ENCODE measurements around the gene URB1. TPM values are rescaled to one million over a fixed set of nuclear protein-coding genes. Genes with fewer than 3 reads are reported as not detected.
"Not testable (repeated sequence)": the region's sequence is repeated elsewhere in the genome, so short reads cannot be mapped to it uniquely, and the experiment has no call there.

The URB1 gene
- total and polyA plus RNA-seq, 11 donors, result 4.6 to 26.0 (median 11.1) TPM

DNA sequence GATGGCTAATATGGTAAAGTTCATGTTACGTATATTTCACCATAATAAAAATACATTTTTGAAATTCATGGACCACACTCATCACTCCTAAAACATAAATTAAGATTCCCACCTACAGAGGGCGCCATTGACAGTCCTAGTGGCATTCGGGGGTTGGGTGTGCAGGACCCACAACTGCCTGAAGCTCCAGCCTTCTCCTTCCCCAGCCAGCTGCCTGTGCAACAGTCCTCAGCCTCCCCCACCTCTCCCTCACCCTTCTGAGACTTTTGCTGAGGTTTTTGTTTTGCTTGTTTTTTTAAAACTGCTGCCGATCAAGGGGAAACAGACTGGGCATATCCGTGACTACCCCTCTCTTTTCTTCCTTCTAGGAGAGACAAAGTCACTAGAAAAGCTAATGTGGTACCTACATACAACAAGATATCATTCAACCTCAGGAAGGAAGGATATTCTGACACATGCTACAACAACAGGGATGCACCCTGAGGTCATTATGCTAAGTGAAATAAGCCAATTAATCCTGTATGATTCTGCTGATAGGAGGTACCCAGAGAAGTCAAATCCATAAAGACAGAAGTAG, 10.5 kb upstream of the URB1 start:
- TF ChIP-seq, protein P1, sequence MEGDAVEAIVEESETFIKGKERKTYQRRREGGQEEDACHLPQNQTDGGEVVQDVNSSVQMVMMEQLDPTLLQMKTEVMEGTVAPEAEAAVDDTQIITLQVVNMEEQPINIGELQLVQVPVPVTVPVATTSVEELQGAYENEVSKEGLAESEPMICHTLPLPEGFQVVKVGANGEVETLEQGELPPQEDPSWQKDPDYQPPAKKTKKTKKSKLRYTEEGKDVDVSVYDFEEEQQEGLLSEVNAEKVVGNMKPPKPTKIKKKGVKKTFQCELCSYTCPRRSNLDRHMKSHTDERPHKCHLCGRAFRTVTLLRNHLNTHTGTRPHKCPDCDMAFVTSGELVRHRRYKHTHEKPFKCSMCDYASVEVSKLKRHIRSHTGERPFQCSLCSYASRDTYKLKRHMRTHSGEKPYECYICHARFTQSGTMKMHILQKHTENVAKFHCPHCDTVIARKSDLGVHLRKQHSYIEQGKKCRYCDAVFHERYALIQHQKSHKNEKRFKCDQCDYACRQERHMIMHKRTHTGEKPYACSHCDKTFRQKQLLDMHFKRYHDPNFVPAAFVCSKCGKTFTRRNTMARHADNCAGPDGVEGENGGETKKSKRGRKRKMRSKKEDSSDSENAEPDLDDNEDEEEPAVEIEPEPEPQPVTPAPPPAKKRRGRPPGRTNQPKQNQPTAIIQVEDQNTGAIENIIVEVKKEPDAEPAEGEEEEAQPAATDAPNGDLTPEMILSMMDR (IDR thresholded peaks at IDR 0.05), result peak; percentile 53 to 88 (median 76)
- TF ChIP-seq POLR2A (IDR thresholded peaks at IDR 0.05), result no peak
- peak in 4 of 5 donors; percentile 60 to 74 (median 68) for DNase-seq
- H3K27me3 ChIP-seq, result peaks cover 0 to 8% (median 0%) of the 10 kb centered on the region in 9 donors
- intact Hi-C loops (cut with DNase I), result loop anchor here (1.0 to 5.0 kb wide), 9 partner anchors 159 to 199 kb away; no protein-coding TSS in a partner anchor
- H3K27ac ChIP-seq, result no peak overlapping the region
- ATAC-seq, result peak; percentile 83 to 87 (median 84)
- no peak overlapping the region for H3K4me3 ChIP-seq
- H3K4me1 ChIP-seq, result peaks cover 0 to 27% (median 8%) of the 10 kb centered on the region in 12 donors
- no peaks in the 10 kb centered on the region for H3K36me3 ChIP-seq
- no peaks in the 10 kb centered on the region for H3K9me3 ChIP-seq
- 9 to 23% (median 10%) methylated on average over 5 of the region's 5 CpGs for WGBS, 4 donors

DNA sequence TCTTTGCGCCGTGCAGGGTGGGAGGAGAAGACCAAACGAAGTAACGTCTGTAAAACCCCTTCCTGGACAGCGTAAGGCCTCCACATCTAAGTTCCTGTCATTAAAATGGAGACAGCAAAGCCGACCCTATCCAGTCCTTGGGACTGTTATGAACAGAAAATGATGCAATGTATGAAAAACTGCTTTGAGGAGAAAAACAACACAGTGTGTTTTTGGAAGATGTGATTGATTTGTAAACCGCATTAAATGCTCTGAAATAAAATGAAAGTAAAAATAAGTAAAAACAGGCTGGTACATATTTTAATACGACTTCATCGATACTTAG, 827 bp upstream of the URB1 start:
- H3K27ac ChIP-seq, result peak overlapping the region; percentile 80 to 96 (median 90)
- intact Hi-C loops (cut with DNase I), result loop anchor here in 3 of 10 donors (2.0 to 10.0 kb wide), 3 partner anchors 61 to 207 kb away; no protein-coding TSS in a partner anchor
- DNase-seq, result no peak
- no peaks in the 10 kb centered on the region for H3K27me3 ChIP-seq
- H3K36me3 ChIP-seq, result peaks cover 0 to 6% (median 0%) of the 10 kb centered on the region in 9 donors
- no peak for ATAC-seq
- peak overlapping the region; percentile 79 to 99 (median 82) for H3K4me3 ChIP-seq
- TF ChIP-seq, protein P1 (IDR thresholded peaks at IDR 0.05), result no peak
- TF ChIP-seq POLR2A (IDR thresholded peaks at IDR 0.05), result no peak
- peaks cover 2 to 33% (median 19%) of the 10 kb centered on the region in 12 donors for H3K4me1 ChIP-seq
- WGBS, 4 donors, result 51 to 62% (median 57%) methylated on average over 9 of the region's 9 CpGs
- H3K9me3 ChIP-seq, result no peaks in the 10 kb centered on the region

DNA sequence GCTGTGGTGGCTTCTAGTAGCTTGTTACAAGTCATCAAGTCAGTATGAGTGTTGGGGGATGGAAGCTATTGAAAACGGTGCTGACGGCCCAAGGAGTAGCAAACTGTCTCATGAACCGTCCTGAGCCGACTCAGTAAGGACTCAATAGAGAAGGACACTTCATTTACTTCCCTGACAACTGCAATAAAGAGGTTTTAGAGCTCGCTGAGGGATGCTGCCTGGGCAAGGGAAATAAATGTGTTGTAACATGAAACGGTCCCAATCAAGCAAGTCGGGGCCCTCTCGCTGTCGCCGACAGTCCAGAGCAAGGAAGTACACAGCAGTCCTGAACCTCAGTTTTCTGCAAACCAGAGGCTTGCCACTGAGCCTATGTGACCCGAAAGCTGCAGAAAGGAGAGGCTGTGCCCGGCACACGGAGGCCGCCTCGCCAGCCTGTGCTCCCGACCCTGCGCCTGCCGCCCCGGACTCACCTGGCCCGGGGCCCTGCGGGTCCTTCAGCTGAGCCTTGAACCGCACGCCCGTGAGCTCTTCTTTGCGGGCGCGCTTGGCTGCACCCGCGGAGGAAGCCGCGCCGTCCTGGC, 423 bp downstream of the URB1 start:
- TF ChIP-seq POLR2A (IDR thresholded peaks at IDR 0.05), result no peak
- TF ChIP-seq, protein P1 (IDR thresholded peaks at IDR 0.05), result no peak
- H3K27ac ChIP-seq, result peak overlapping the region in 10 of 12 donors; percentile 51 to 96 (median 90)
- H3K4me3 ChIP-seq, result peak overlapping the region; percentile 79 to 99 (median 82)
- no peaks in the 10 kb centered on the region for H3K27me3 ChIP-seq
- peak in 2 of 4 donors; percentile 33 to 34 for ATAC-seq
- peaks cover 0 to 9% (median 0%) of the 10 kb centered on the region in 9 donors for H3K36me3 ChIP-seq
- no peak for DNase-seq
- H3K4me1 ChIP-seq, result peaks cover 2 to 43% (median 21%) of the 10 kb centered on the region in 12 donors
- intact Hi-C loops (cut with DNase I), result loop anchor here in 2 of 10 donors (5.0 to 10.0 kb wide), 2 partner anchors 62 to 110 kb away; no protein-coding TSS in a partner anchor
- no peaks in the 10 kb centered on the region for H3K9me3 ChIP-seq
- 0 to 5% (median 2%) methylated on average over 6 to 32 of the region's 32 CpGs for WGBS, 4 donors

DNA sequence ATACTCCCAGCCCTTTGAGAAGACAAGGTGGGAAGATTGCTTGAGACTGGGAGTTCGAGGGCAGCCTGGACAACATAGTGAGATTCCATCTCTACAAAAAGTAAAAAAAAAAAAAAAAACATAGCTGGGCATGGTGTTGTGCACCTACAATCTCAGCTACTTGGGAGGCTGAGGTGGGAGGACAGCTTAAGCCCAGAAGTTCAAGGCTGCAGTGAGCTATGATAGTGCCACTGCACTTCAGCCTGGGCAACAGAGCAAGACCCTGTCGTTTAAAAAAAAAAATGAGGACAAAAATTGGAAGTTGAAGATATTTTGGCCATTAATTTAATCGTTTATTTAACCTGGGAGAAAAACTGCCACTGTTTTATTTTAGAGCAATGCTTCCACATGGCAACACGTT, 1.1 kb downstream of the URB1 start:
- Histone ChIP-seq H3K36me3 (peaks cover 0 to 9% (median 0%) of the 10 kb centered on the region in 9 donors), H3K4me1 (peaks cover 2 to 49% (median 22%) of the 10 kb centered on the region in 12 donors), H3K27me3 (no peaks in the 10 kb centered on the region), H3K4me3 (peak overlapping the region; percentile 79 to 99 (median 82)), H3K9me3 (no peaks in the 10 kb centered on the region), H3K27ac (no peak overlapping the region)
- DNase-seq, result no peak
- TF ChIP-seq, protein P1 (IDR thresholded peaks at IDR 0.05), result no peak
- TF ChIP-seq POLR2A (IDR thresholded peaks at IDR 0.05), result no peak
- no peak for ATAC-seq
- intact Hi-C loops (cut with DNase I), result loop anchor here in 2 of 10 donors (5.0 to 10.0 kb wide), 2 partner anchors 63 to 109 kb away; no protein-coding TSS in a partner anchor
- whole genome bisulfite sequencing, 4 donors, result 64 to 78% (median 70%) methylated on average over 4 of the region's 4 CpGs

DNA sequence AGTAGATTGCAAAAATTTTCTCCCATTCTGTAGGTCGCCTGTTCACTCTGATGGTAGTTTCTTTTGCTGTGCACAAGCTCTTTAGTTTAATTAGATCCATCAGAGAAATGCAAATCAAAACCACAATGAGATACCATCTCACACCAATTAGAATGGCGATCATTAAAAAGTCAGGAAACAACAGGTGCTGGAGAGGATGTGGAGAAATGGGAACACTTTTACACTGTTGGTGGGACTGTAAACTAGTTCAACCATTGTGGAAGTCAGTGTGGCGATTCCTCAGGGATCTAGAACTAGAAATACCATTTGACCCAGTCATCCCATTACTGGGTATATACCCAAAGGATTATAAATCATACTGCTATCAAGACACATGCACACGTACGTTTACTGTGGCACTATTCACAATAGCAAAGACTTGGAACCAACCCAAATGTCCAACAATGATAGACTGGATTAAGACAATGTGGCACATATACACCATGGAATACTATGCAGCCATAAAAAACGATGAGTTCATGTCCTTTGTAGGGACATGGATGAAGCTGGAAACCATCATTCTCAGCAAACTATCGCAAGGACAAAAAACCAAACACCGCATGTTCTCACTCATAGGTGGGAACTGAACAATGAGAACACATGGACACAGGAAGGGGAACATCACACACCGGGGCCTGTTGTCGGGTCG, 2.1 kb downstream of the URB1 start:
- not testable (repeated sequence) for H3K27me3 ChIP-seq, ATAC-seq, DNase-seq, H3K4me3 ChIP-seq, H3K36me3 ChIP-seq, H3K9me3 ChIP-seq, H3K27ac ChIP-seq
- WGBS, 4 donors, result 90 to 98% (median 93%) methylated on average over 8 to 11 of the region's 11 CpGs
- peaks cover 2 to 58% (median 26%) of the 10 kb centered on the region in 12 donors for H3K4me1 ChIP-seq
- intact Hi-C loops (cut with DNase I), result loop anchor here in 2 of 10 donors (5.0 to 10.0 kb wide), 2 partner anchors 64 to 108 kb away; no protein-coding TSS in a partner anchor

All from heart left ventricle (tissue), 16 donors.